HepG2 (cell line): ENCODE measurements around the gene SNRNP48. TPM values are rescaled to one million over a fixed set of nuclear protein-coding genes. Genes with fewer than 3 reads are reported as not detected.

Source experiments
- AGO1 ChIP-seq: fragments of 200-400 bp; formaldehyde crosslinking; IDR thresholded peaks from 2 replicates; pipeline ENCODE4 v1.6.1; 2017; ENCODE audit warnings: mild to moderate bottlenecking, low read depth, low read length, moderate library complexity; ENCODE audit not compliant: poor library complexity, severe bottlenecking
- CBX2 ChIP-seq, 2 experiments: fragments of 200-600 bp in 1 of 2; sonication (generic); formaldehyde crosslinking in 1 of 2; IDR thresholded peaks; 2 replicates each; pipeline versions ENCODE4 v1.7.0 to v1.8.1; 2018 to 2022; ENCODE audit warnings: low read depth in 2 of 2, low read length in 1 of 2, mild to moderate bottlenecking in 1 of 2, missing genetic modification reagents in 1 of 2
- KLF12 ChIP-seq: sonication (generic); formaldehyde crosslinking; IDR thresholded peaks from 2 replicates; pipeline ENCODE4 v1.4.0; 2020; ENCODE audit warnings: missing genetic modification reagents, borderline replicate concordance
- MATR3 ChIP-seq: sonication (generic); formaldehyde crosslinking; IDR thresholded peaks from 2 replicates; pipeline ENCODE4 v1.4.0; 2020; ENCODE audit warnings: missing genetic modification reagents
- MTF1 ChIP-seq: sonication (generic); formaldehyde crosslinking; IDR thresholded peaks from 2 replicates; pipeline ENCODE4 v1.5.0; 2020; ENCODE audit warnings: missing genetic modification reagents
- NPAS2 ChIP-seq: sonication (generic); formaldehyde crosslinking; IDR thresholded peaks from 2 replicates; pipeline ENCODE4 v1.8.0; 2022; ENCODE audit warnings: mild to moderate bottlenecking, missing genetic modification reagents, borderline replicate concordance
- TCF12 ChIP-seq, 2 experiments: fragments of 450-650 bp in 1 of 2; sonication (generic) in 1 of 2; formaldehyde crosslinking in 1 of 2; IDR thresholded peaks; 2 replicates each; pipeline versions ENCODE4 v1.6.1 to v1.8.0; 2017 to 2022; ENCODE audit warnings: antibody characterized with exemption in 1 of 2, mild to moderate bottlenecking in 1 of 2, missing genetic modification reagents in 1 of 2, moderate library complexity in 1 of 2
- ZBTB10 ChIP-seq: sonication (generic); formaldehyde crosslinking; IDR thresholded peaks from 2 replicates; pipeline ENCODE4 v1.4.0; 2020; ENCODE audit warnings: missing genetic modification reagents, borderline replicate concordance
- ZBTB8A ChIP-seq: sonication (generic); formaldehyde crosslinking; IDR thresholded peaks from 2 replicates; pipeline ENCODE4 v1.4.0; 2020; ENCODE audit warnings: mild to moderate bottlenecking, low read depth, missing genetic modification reagents, borderline replicate concordance
- ZC3H13 ChIP-seq: sonication (generic); formaldehyde crosslinking; IDR thresholded peaks from 2 replicates; pipeline ENCODE4 v1.8.1; 2023; ENCODE audit warnings: mild to moderate bottlenecking, missing genetic modification reagents, moderate library complexity
- ZFP91 ChIP-seq: sonication (generic); formaldehyde crosslinking; IDR thresholded peaks from 2 replicates; pipeline ENCODE4 v1.9.0; 2022; ENCODE audit warnings: missing genetic modification reagents, mild to moderate bottlenecking, borderline replicate concordance
- ZNF598 ChIP-seq: sonication (generic); formaldehyde crosslinking; IDR thresholded peaks from 2 replicates; pipeline ENCODE4 v1.5.1; 2020; ENCODE audit warnings: mild to moderate bottlenecking, missing genetic modification reagents, borderline replicate concordance
- polyA plus RNA-seq, 8 experiments: library from polyadenylated mRNA; depleted of rRNA in 3 of 8; stranded (reverse) in 7 of 8; unstranded in 1 of 8; fragments of >200 nt; fragmentation: Illumina TruSeq in 4 of 8; extraction: Trizol in 4 of 8; gene quantifications; 2 replicates each; pipeline versions ENCODE4 v1.2.1 to v1.2.3, GENCODE V29; 2011 to 2016; ENCODE audit warnings: low read depth in 4 of 8, missing spikeins in 1 of 8, mixed read lengths in 1 of 8; ENCODE audit not compliant: insufficient read depth in 1 of 8
- total RNA-seq, 5 experiments: library from RNA; depleted of rRNA; stranded (reverse); fragments of >200 nt; fragmentation: Illumina TruSeq; extraction: Trizol; gene quantifications; 2 replicates each; pipeline ENCODE4 v1.2.3, GENCODE V29; 2016; ENCODE audit warnings: low read depth in 1 of 5
- TF ChIP-seq, protein P1 (sequence below): sonication (generic); formaldehyde crosslinking; IDR thresholded peaks from 2 replicates; pipeline ENCODE4 v1.5.0; 2020; ENCODE audit warnings: mild to moderate bottlenecking, missing genetic modification reagents, borderline replicate concordance

Gene SNRNP48
- total and polyA plus RNA-seq, 2 of the 13 experiments (the other 11 are each of a cell fraction or from before 2014, with no cell fraction given): 17.5 to 47.5 TPM

- TF ChIP-seq, protein P1, sequence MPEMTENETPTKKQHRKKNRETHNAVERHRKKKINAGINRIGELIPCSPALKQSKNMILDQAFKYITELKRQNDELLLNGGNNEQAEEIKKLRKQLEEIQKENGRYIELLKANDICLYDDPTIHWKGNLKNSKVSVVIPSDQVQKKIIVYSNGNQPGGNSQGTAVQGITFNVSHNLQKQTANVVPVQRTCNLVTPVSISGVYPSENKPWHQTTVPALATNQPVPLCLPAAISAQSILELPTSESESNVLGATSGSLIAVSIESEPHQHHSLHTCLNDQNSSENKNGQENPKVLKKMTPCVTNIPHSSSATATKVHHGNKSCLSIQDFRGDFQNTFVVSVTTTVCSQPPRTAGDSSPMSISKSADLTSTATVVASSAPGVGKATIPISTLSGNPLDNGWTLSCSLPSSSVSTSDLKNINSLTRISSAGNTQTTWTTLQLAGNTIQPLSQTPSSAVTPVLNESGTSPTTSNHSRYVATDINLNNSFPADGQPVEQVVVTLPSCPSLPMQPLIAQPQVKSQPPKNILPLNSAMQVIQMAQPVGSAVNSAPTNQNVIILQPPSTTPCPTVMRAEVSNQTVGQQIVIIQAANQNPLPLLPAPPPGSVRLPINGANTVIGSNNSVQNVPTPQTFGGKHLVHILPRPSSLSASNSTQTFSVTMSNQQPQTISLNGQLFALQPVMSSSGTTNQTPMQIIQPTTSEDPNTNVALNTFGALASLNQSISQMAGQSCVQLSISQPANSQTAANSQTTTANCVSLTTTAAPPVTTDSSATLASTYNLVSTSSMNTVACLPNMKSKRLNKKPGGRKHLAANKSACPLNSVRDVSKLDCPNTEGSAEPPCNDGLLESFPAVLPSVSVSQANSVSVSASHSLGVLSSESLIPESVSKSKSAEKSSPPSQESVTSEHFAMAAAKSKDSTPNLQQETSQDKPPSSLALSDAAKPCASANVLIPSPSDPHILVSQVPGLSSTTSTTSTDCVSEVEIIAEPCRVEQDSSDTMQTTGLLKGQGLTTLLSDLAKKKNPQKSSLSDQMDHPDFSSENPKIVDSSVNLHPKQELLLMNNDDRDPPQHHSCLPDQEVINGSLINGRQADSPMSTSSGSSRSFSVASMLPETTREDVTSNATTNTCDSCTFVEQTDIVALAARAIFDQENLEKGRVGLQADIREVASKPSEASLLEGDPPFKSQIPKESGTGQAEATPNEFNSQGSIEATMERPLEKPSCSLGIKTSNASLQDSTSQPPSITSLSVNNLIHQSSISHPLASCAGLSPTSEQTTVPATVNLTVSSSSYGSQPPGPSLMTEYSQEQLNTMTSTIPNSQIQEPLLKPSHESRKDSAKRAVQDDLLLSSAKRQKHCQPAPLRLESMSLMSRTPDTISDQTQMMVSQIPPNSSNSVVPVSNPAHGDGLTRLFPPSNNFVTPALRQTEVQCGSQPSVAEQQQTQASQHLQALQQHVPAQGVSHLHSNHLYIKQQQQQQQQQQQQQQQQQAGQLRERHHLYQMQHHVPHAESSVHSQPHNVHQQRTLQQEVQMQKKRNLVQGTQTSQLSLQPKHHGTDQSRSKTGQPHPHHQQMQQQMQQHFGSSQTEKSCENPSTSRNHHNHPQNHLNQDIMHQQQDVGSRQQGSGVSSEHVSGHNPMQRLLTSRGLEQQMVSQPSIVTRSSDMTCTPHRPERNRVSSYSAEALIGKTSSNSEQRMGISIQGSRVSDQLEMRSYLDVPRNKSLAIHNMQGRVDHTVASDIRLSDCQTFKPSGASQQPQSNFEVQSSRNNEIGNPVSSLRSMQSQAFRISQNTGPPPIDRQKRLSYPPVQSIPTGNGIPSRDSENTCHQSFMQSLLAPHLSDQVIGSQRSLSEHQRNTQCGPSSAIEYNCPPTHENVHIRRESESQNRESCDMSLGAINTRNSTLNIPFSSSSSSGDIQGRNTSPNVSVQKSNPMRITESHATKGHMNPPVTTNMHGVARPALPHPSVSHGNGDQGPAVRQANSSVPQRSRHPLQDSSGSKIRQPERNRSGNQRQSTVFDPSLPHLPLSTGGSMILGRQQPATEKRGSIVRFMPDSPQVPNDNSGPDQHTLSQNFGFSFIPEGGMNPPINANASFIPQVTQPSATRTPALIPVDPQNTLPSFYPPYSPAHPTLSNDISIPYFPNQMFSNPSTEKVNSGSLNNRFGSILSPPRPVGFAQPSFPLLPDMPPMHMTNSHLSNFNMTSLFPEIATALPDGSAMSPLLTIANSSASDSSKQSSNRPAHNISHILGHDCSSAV: no peak
- no peak for TF ChIP-seq MTF1 (CRISPR knock-in tag)
- peak; percentile 96 for TF ChIP-seq ZFP91 (CRISPR knock-in tag)
- no peak for TF ChIP-seq MATR3 (CRISPR knock-in tag)
- TF ChIP-seq KLF12 (CRISPR knock-in tag): no peak; the same call in 1 of the 2 replicates
- TF ChIP-seq NPAS2 (CRISPR knock-in tag): no peak
- no peak for TF ChIP-seq TCF12 (IDR thresholded peaks at IDR 0.05)
- no peak; the same call in 1 of the 2 replicates for TF ChIP-seq TCF12 (CRISPR knock-in tag; IDR thresholded peaks at IDR 0.05)
- no peak for TF ChIP-seq CBX2 (IDR thresholded peaks at IDR 0.05; ENCODE audit: low read depth, low read length)
- no peak for TF ChIP-seq CBX2 (CRISPR knock-in tag; IDR thresholded peaks at IDR 0.05; ENCODE audit: low read depth)
- TF ChIP-seq AGO1: peak; percentile 85
- TF ChIP-seq ZBTB8A: peak; percentile 91
- TF ChIP-seq ZNF598: peak; percentile 52; the same call in 1 of the 2 replicates
- no peak for TF ChIP-seq ZBTB10 (CRISPR knock-in tag)
- TF ChIP-seq ZC3H13 (CRISPR knock-in tag): peak; percentile 76; the same call in 1 of the 2 replicates
These were observed at the start of gene SNRNP48 (continued) for GRCh38 chr6:7589949-7590917.
